GM23338 (cell line): ENCODE measurements around the gene FXYD7. TPM values are rescaled to one million over a fixed set of nuclear protein-coding genes. Genes with fewer than 3 reads are reported as not detected.

Source experiments
- ATAC-seq: fragments of 200-7000 bp; cut with Tn5 transposase; 3 replicates; pipeline ENCODE4 v1.9.1; 2020
- DNase-seq: peaks from one replicate; pipeline ENCODE4 v3.0.0-alpha.2; 2015; ENCODE audit warnings: low spot score
- H2AFZ ChIP-seq: fragments of 200-600 bp; sonication (generic); 2 replicates; pipeline ENCODE4 v1.8.0; 2016; ENCODE audit warnings: antibody characterized with exemption, mild to moderate bottlenecking, moderate library complexity
- H3F3A ChIP-seq: fragments of 200-600 bp; sonication (generic); replicated peaks from 2 replicates; pipeline ENCODE4 v1.8.0; 2017; ENCODE audit warnings: antibody characterized with exemption, mixed run types, low read depth
- H3K27ac ChIP-seq: fragments of 200-600 bp; sonication (generic); 2 replicates; pipeline ENCODE4 v1.6.1; 2016; ENCODE audit warnings: low read depth
- H3K27me3 ChIP-seq: fragments of 200-600 bp; sonication (generic); 2 replicates; pipeline ENCODE4 v1.8.0; 2016; ENCODE audit warnings: mild to moderate bottlenecking, mixed run types, moderate library complexity; ENCODE audit not compliant: insufficient read depth
- H3K36me3 ChIP-seq: fragments of 200-600 bp; sonication (generic); 2 replicates; pipeline ENCODE4 v1.8.0; 2016; ENCODE audit warnings: mild to moderate bottlenecking; ENCODE audit not compliant: insufficient read depth
- H3K4me1 ChIP-seq: fragments of 200-600 bp; sonication (generic); 2 replicates; pipeline ENCODE4 v1.8.0; 2016; ENCODE audit warnings: mild to moderate bottlenecking, moderate library complexity; ENCODE audit not compliant: insufficient read depth
- H3K4me2 ChIP-seq: fragments of 200-600 bp; sonication (generic); 2 replicates; pipeline ENCODE4 v1.7.1; 2017; ENCODE audit warnings: mixed run types
- H3K4me3 ChIP-seq: fragments of 200-600 bp; sonication (generic); 2 replicates; pipeline ENCODE4 v1.6.1; 2016; ENCODE audit warnings: mixed run types
- H3K79me2 ChIP-seq: fragments of 200-600 bp; sonication (generic); replicated peaks from 2 replicates; pipeline ENCODE4 v1.8.0; 2017; ENCODE audit warnings: mild to moderate bottlenecking; ENCODE audit not compliant: insufficient read depth
- H3K9me2 ChIP-seq: fragments of 200-600 bp; sonication (generic); 2 replicates; pipeline ENCODE4 v1.8.0; 2017; ENCODE audit not compliant: insufficient read depth
- H4K20me1 ChIP-seq: fragments of 200-600 bp; sonication (generic); replicated peaks from 2 replicates; pipeline ENCODE4 v1.8.0; 2017; ENCODE audit warnings: mild to moderate bottlenecking; ENCODE audit not compliant: insufficient read depth
- H3K27ac Mint-ChIP-seq: 2 replicates; pipeline ENCODE4 v1.8.0; 2020; ENCODE audit warnings: inconsistent platforms, mild to moderate bottlenecking, moderate library complexity, mixed read lengths
- H3K27me3 Mint-ChIP-seq: 3 replicates; pipeline ENCODE4 v1.8.0; 2022; ENCODE audit warnings: low read depth, mild to moderate bottlenecking, moderate library complexity, mixed read lengths, inconsistent platforms; ENCODE audit not compliant: insufficient read depth, poor library complexity
- H3K36me3 Mint-ChIP-seq: 3 replicates; pipeline ENCODE4 v1.8.0; 2021; ENCODE audit warnings: low read depth, mild to moderate bottlenecking, inconsistent platforms, moderate library complexity, mixed read lengths
- H3K4me1 Mint-ChIP-seq: 3 replicates; pipeline ENCODE4 v1.8.0; 2020; ENCODE audit warnings: mild to moderate bottlenecking, inconsistent platforms, mixed read lengths
- H3K4me3 Mint-ChIP-seq: 3 replicates; pipeline ENCODE4 v1.8.0; 2021; ENCODE audit warnings: moderate library complexity, mild to moderate bottlenecking, inconsistent platforms, mixed read lengths
- H3K9me3 Mint-ChIP-seq: 3 replicates; pipeline ENCODE4 v1.8.0; 2020; ENCODE audit warnings: moderate library complexity, mild to moderate bottlenecking, inconsistent platforms, mixed read lengths
- CREB1 ChIP-seq: fragments of 250-450 bp; sonication (Bioruptor Pico); IDR thresholded peaks from 2 replicates; pipeline ENCODE4 v1.5.0; 2020; ENCODE audit warnings: low read depth, mild to moderate bottlenecking, moderate library complexity
- EZH2 ChIP-seq: fragments of 200-600 bp; sonication (generic); IDR thresholded peaks from one replicate; pipeline ENCODE4 v1.8.0; 2017; ENCODE audit warnings: antibody characterized with exemption, mild to moderate bottlenecking, low read depth; ENCODE audit not compliant: unreplicated experiment
- EZH2phosphoT487 ChIP-seq: fragments of 200-600 bp; sonication (generic); IDR thresholded peaks from one replicate; pipeline ENCODE4 v1.8.1; 2018; ENCODE audit warnings: antibody characterized with exemption; ENCODE audit not compliant: unreplicated experiment
- JUNB ChIP-seq: IDR thresholded peaks from one replicate; pipeline ENCODE4 v1.6.1; 2016; ENCODE audit warnings: antibody characterized with exemption; ENCODE audit not compliant: unreplicated experiment
- NANOG ChIP-seq: IDR thresholded peaks from 2 replicates; pipeline ENCODE4 v1.6.1; 2016; ENCODE audit warnings: antibody characterized with exemption, borderline replicate concordance
- POLR2AphosphoS5 ChIP-seq: IDR thresholded peaks from 2 replicates; pipeline ENCODE4 v1.6.1; 2016; ENCODE audit warnings: antibody characterized with exemption, low read depth
- STAT1 ChIP-seq: IDR thresholded peaks from one replicate; pipeline ENCODE4 v1.6.1; 2016; ENCODE audit warnings: antibody characterized with exemption; ENCODE audit not compliant: unreplicated experiment
- ZNF114 ChIP-seq: fragments of 250-450 bp; sonication (Bioruptor Pico); IDR thresholded peaks from 2 replicates; pipeline ENCODE4 v1.5.0; 2020; ENCODE audit warnings: mild to moderate bottlenecking, moderate library complexity
- ZNF331 ChIP-seq: fragments of 250-450 bp; sonication (Bioruptor Pico); IDR thresholded peaks from 2 replicates; pipeline ENCODE4 v1.5.0; 2020; ENCODE audit warnings: low read depth, mild to moderate bottlenecking, moderate library complexity
- polyA plus RNA-seq: library from polyadenylated mRNA; unstranded; fragments of >200 nt; fragmentation: Nextera tagmentation; extraction: Ambion mirVana; gene quantifications from 2 replicates; pipeline ENCODE4 v1.2.1, GENCODE V29; 2016
- total RNA-seq: library from RNA; depleted of rRNA; stranded (reverse); fragments of >200 nt; shearing (Covaris generic); gene quantifications from 2 replicates; pipeline ENCODE4 v1.2.3, GENCODE V29; 2014
- TF ChIP-seq, protein P1 (sequence below): fragments of 250-450 bp; sonication (Bioruptor Pico); IDR thresholded peaks from 2 replicates; pipeline ENCODE4 v1.5.0; 2020; ENCODE audit warnings: mild to moderate bottlenecking, moderate library complexity
- TF ChIP-seq, protein P2 (sequence below), 2 experiments: fragments of 200-600 bp in 1 of 2; sonication (generic) in 1 of 2; conservative IDR thresholded peaks; 2 replicates each; pipeline versions ENCODE4 v1.5.1 to v1.6.1; 2016 to 2017; ENCODE audit warnings: antibody characterized with exemption in 2 of 2, low read depth in 2 of 2, mild to moderate bottlenecking in 2 of 2, moderate library complexity in 1 of 2

The FXYD7 gene
- total and polyA plus RNA-seq, 2 experiments from 2014 or later, result 9.6 to 44.0 TPM

DNA sequence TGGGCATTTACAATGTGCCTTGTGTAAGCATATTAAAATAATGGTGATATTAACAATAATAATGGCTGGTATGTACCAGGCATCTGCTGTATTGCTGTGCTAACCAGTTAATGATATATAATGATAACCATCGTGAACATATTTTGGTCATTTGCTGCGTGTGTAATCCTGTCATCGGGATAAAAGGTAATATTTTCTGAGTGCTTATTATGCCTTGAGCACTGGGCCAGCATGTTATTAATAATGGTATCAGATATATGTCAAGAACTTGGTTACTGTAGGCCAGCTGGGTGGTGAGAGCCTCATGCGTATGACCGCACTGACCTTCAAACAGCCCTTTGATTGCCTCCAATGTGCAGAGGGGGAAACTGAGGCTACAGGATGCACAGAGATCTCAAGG is 49.6 kb upstream of the FXYD7 start (continued):
- TF ChIP-seq, protein P1, sequence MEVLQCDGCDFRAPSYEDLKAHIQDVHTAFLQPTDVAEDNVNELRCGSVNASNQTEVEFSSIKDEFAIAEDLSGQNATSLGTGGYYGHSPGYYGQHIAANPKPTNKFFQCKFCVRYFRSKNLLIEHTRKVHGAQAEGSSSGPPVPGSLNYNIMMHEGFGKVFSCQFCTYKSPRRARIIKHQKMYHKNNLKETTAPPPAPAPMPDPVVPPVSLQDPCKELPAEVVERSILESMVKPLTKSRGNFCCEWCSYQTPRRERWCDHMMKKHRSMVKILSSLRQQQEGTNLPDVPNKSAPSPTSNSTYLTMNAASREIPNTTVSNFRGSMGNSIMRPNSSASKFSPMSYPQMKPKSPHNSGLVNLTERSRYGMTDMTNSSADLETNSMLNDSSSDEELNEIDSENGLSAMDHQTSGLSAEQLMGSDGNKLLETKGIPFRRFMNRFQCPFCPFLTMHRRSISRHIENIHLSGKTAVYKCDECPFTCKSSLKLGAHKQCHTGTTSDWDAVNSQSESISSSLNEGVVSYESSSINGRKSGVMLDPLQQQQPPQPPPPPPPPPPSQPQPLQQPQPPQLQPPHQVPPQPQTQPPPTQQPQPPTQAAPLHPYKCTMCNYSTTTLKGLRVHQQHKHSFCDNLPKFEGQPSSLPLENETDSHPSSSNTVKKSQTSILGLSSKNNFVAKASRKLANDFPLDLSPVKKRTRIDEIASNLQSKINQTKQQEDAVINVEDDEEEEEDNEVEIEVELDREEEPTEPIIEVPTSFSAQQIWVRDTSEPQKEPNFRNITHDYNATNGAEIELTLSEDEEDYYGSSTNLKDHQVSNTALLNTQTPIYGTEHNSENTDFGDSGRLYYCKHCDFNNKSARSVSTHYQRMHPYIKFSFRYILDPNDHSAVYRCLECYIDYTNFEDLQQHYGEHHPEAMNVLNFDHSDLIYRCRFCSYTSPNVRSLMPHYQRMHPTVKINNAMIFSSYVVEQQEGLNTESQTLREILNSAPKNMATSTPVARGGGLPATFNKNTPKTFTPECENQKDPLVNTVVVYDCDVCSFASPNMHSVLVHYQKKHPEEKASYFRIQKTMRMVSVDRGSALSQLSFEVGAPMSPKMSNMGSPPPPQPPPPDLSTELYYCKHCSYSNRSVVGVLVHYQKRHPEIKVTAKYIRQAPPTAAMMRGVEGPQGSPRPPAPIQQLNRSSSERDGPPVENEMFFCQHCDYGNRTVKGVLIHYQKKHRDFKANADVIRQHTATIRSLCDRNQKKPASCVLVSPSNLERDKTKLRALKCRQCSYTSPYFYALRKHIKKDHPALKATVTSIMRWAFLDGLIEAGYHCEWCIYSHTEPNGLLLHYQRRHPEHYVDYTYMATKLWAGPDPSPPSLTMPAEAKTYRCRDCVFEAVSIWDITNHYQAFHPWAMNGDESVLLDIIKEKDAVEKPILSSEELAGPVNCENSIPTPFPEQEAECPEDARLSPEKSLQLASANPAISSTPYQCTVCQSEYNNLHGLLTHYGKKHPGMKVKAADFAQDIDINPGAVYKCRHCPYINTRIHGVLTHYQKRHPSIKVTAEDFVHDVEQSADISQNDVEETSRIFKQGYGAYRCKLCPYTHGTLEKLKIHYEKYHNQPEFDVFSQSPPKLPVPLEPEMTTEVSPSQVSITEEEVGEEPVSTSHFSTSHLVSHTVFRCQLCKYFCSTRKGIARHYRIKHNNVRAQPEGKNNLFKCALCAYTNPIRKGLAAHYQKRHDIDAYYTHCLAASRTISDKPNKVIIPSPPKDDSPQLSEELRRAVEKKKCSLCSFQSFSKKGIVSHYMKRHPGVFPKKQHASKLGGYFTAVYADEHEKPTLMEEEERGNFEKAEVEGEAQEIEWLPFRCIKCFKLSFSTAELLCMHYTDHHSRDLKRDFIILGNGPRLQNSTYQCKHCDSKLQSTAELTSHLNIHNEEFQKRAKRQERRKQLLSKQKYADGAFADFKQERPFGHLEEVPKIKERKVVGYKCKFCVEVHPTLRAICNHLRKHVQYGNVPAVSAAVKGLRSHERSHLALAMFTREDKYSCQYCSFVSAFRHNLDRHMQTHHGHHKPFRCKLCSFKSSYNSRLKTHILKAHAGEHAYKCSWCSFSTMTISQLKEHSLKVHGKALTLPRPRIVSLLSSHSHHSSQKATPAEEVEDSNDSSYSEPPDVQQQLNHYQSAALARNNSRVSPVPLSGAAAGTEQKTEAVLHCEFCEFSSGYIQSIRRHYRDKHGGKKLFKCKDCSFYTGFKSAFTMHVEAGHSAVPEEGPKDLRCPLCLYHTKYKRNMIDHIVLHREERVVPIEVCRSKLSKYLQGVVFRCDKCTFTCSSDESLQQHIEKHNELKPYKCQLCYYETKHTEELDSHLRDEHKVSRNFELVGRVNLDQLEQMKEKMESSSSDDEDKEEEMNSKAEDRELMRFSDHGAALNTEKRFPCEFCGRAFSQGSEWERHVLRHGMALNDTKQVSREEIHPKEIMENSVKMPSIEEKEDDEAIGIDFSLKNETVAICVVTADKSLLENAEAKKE, result no peak
- TF ChIP-seq ZNF114 (CRISPR knock-in tag), result no peak
- no peak for TF ChIP-seq POLR2AphosphoS5

DNA sequence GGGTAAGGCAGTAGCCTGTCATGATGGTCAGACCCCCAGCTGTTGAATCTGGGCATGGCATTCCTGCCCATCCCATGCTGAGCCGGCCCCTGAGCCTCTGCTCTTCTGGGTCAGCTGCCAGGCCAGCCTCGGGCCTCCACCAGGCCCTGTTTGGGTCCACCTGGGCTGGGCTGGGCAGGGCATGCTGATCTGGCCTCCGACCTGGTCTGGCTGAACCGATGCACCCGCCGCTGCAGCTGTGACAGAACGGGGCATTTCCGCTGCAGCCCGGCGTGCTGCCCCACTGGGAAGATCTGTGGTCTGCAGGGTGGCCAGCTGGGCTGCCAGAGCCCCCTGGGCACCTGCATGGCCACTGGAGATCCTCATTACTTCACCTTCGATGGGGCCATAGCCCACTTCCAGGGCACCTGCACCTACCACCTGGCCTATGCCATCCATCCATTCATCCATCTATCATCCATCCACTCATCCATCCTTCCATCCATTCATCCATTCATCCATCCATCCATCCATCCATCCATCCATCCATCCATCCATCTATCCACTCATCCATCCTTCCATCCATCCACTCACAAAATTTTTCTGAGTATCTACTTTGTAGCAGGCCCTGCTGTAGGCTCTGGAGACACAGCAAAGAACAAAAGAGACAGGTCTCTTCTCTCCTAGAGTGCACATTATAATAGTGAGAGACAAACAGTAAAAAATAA is 49.0 kb upstream of the FXYD7 start:
- Mint-ChIP-seq H3K36me3 (no peaks in the 10 kb centered on the region), H3K9me3 (no peaks in the 10 kb centered on the region), H3K27ac (no peak overlapping the region), H3K4me1 (peaks cover 14% of the 10 kb centered on the region), H3K4me3 (no peak overlapping the region; the same call in 2 of the 3 replicates), H3K27me3 (peaks cover 2% of the 10 kb centered on the region)
- Histone ChIP-seq H3K27me3 (no peaks in the 10 kb centered on the region), H3K9me2 (no peaks in the 10 kb centered on the region), H4K20me1 (no peaks in the 10 kb centered on the region), H3K36me3 (no peaks in the 10 kb centered on the region), H2AFZ (no peak overlapping the region), H3K27ac (no peak overlapping the region), H3K79me2 (no peaks in the 10 kb centered on the region), H3K4me2 (no peak overlapping the region), H3K4me1 (peaks cover 13% of the 10 kb centered on the region), H3K4me3 (no peak overlapping the region), H3F3A (0 out of 2 replicates have a peak, but pooled peaks cover 8% of the 10 kb centered on the region)
- ATAC-seq (no peak), DNase-seq (no peak)
- TF ChIP-seq, protein P2, sequence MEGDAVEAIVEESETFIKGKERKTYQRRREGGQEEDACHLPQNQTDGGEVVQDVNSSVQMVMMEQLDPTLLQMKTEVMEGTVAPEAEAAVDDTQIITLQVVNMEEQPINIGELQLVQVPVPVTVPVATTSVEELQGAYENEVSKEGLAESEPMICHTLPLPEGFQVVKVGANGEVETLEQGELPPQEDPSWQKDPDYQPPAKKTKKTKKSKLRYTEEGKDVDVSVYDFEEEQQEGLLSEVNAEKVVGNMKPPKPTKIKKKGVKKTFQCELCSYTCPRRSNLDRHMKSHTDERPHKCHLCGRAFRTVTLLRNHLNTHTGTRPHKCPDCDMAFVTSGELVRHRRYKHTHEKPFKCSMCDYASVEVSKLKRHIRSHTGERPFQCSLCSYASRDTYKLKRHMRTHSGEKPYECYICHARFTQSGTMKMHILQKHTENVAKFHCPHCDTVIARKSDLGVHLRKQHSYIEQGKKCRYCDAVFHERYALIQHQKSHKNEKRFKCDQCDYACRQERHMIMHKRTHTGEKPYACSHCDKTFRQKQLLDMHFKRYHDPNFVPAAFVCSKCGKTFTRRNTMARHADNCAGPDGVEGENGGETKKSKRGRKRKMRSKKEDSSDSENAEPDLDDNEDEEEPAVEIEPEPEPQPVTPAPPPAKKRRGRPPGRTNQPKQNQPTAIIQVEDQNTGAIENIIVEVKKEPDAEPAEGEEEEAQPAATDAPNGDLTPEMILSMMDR (conservative IDR thresholded peaks at IDR 0.05; ENCODE audit: low read depth in 2 of 2), result no peak
- no peak for TF ChIP-seq ZNF331 (CRISPR knock-in tag)
- no peak for TF ChIP-seq STAT1
- TF ChIP-seq EZH2phosphoT487, result no peak
- no peak for TF ChIP-seq JUNB
- TF ChIP-seq NANOG, result no peak
- no peak for TF ChIP-seq CREB1
- no peak for TF ChIP-seq EZH2
- no peak for TF ChIP-seq ZNF114 (CRISPR knock-in tag)
- no peak for TF ChIP-seq POLR2AphosphoS5
